IMR-90 (cell line): ENCODE results near the gene PRDM5. TPM values are rescaled to one million over a fixed set of nuclear protein-coding genes. Genes with fewer than 3 reads are reported as not detected.

ENCODE experiments used
- ATAC-seq: fragments of 200-7000 bp; cut with Tn5 transposase; 2 replicates; pipeline ENCODE4 v1.9.1; 2020; ENCODE audit warnings: low read depth, mild to moderate bottlenecking, moderate library complexity
- BruUV-seq: library from RNA; stranded (reverse); fragments of 400-500 nt; replicated peaks from 2 replicates; lab custom pipeline; 2021; lab: Mats Ljungman, UMichigan
- CTCF ChIA-PET: fragments of 300-600 bp; formaldehyde crosslinking; extraction: SDS; loops from one replicate; lab custom pipeline; 2021; ENCODE audit warnings: antibody characterized with exemption; lab: Yijun Ruan, JAX
- POLR2A ChIA-PET: fragments of 300-600 bp; sonication (Branson Sonifier 250); formaldehyde crosslinking; loops from one replicate; lab custom pipeline; 2022; ENCODE audit warnings: antibody characterized with exemption; ENCODE audit not compliant: unreplicated experiment; lab: Charles Lee
- DNase-seq: peaks from one replicate; pipeline ENCODE4 v3.0.0; 2013
- H2AFZ ChIP-seq: replicated peaks from 2 replicates; pipeline ENCODE3; 2013; ENCODE audit warnings: low read length, mild to moderate bottlenecking; ENCODE audit not compliant: poor library complexity
- H2AK5ac ChIP-seq: 2 replicates; pipeline ENCODE4 v1.6.1; 2013; ENCODE audit warnings: low read depth, low read length, inconsistent platforms
- H2AK9ac ChIP-seq: replicated peaks from 2 replicates; pipeline ENCODE3; 2013; ENCODE audit warnings: mild to moderate bottlenecking, low read depth, low read length, moderate library complexity; ENCODE audit not compliant: poor library complexity
- H2BK120ac ChIP-seq: 2 replicates; pipeline ENCODE4 v1.6.1; 2013; ENCODE audit warnings: low read depth, low read length, inconsistent platforms
- H2BK15ac ChIP-seq: 3 replicates; pipeline ENCODE4 v1.6.1; 2013; ENCODE audit warnings: low read depth, low read length, inconsistent platforms
- H2BK20ac ChIP-seq: 2 replicates; pipeline ENCODE4 v1.6.1; 2013; ENCODE audit warnings: low read depth, mild to moderate bottlenecking, inconsistent platforms, low read length, moderate library complexity
- H2BK5ac ChIP-seq: 2 replicates; pipeline ENCODE4 v1.6.1; 2013; ENCODE audit warnings: mild to moderate bottlenecking, low read depth, low read length, inconsistent platforms; ENCODE audit not compliant: poor library complexity, severe bottlenecking
- H3K14ac ChIP-seq: replicated peaks from 2 replicates; pipeline ENCODE4 v1.6.1; 2013; ENCODE audit warnings: low read depth, low read length, inconsistent platforms
- H3K18ac ChIP-seq: 2 replicates; pipeline ENCODE4 v1.6.1; 2013; ENCODE audit warnings: low read depth, low read length, control low read depth
- H3K23ac ChIP-seq: 2 replicates; pipeline ENCODE4 v1.6.1; 2013; ENCODE audit warnings: low read depth, low read length, inconsistent platforms
- H3K27ac ChIP-seq: 2 replicates; pipeline ENCODE4 v1.5.1; 2013; ENCODE audit warnings: mild to moderate bottlenecking, control low read depth, low read length; ENCODE audit not compliant: insufficient read depth
- H3K27me3 ChIP-seq: 2 replicates; pipeline ENCODE4 v1.6.1; 2013; ENCODE audit warnings: low read length; ENCODE audit not compliant: control insufficient read depth, insufficient read depth
- H3K36me3 ChIP-seq: 2 replicates; pipeline ENCODE4 v1.6.1; 2013; ENCODE audit warnings: low read length, mixed read lengths; ENCODE audit not compliant: control insufficient read depth, insufficient read depth
- H3K4ac ChIP-seq: 2 replicates; pipeline ENCODE4 v1.6.1; 2013; ENCODE audit warnings: low read depth, low read length, inconsistent platforms
- H3K4me1 ChIP-seq: 2 replicates; pipeline ENCODE4 v1.6.1; 2013; ENCODE audit warnings: low read length, mixed read lengths; ENCODE audit not compliant: control insufficient read depth, insufficient read depth
- H3K4me2 ChIP-seq: 2 replicates; pipeline ENCODE4 v1.6.1; 2013; ENCODE audit warnings: low read depth, mild to moderate bottlenecking, control low read depth, low read length, moderate library complexity
- H3K4me3 ChIP-seq: 2 replicates; pipeline ENCODE4 v1.5.1; 2013; ENCODE audit warnings: low read depth, mild to moderate bottlenecking, control low read depth, low read length, moderate library complexity; ENCODE audit not compliant: insufficient read depth
- H3K56ac ChIP-seq: 2 replicates; pipeline ENCODE4 v1.6.1; 2013; ENCODE audit warnings: low read length, inconsistent platforms; ENCODE audit not compliant: insufficient read depth; ENCODE audit errors: extremely low read depth
- H3K79me1 ChIP-seq, 2 experiments: 2 replicates each; pipeline ENCODE4 v1.6.1; 2013; ENCODE audit warnings: low read length in 2 of 2, inconsistent platforms in 1 of 2, low read depth in 1 of 2
- H3K9ac ChIP-seq: 2 replicates; pipeline ENCODE4 v1.6.1; 2013; ENCODE audit warnings: low read depth, low read length, control low read depth
- H3K9me1 ChIP-seq: 2 replicates; pipeline ENCODE4 v1.6.1; 2013; ENCODE audit warnings: low read length, inconsistent platforms; ENCODE audit not compliant: insufficient read depth
- H3K9me3 ChIP-seq: 2 replicates; pipeline ENCODE4 v1.6.1; 2013; ENCODE audit warnings: low read length; ENCODE audit not compliant: control insufficient read depth, insufficient read depth
- H4K20me1 ChIP-seq: 2 replicates; pipeline ENCODE4 v1.6.1; 2013; ENCODE audit warnings: low read length, inconsistent platforms; ENCODE audit not compliant: insufficient read depth
- H4K5ac ChIP-seq: 2 replicates; pipeline ENCODE4 v1.6.1; 2013; ENCODE audit warnings: mild to moderate bottlenecking, low read depth, low read length, control low read depth
- H4K8ac ChIP-seq, 2 experiments: 2 replicates each; pipeline ENCODE4 v1.6.1; 2013; ENCODE audit warnings: low read depth in 2 of 2, low read length in 2 of 2, control low read depth in 1 of 2, inconsistent platforms in 1 of 2
- H4K91ac ChIP-seq: 2 replicates; pipeline ENCODE4 v1.6.1; 2013; ENCODE audit warnings: low read depth, low read length, inconsistent platforms; ENCODE audit not compliant: insufficient read depth
- CEBPB ChIP-seq: IDR thresholded peaks from 2 replicates; pipeline ENCODE4 v1.6.1; 2012; ENCODE audit warnings: low read depth, low read length, improper control_type of control experiment
- CHD1 ChIP-seq: IDR thresholded peaks from 2 replicates; pipeline ENCODE4 v1.6.1; 2012; ENCODE audit warnings: low read depth, low read length, improper control_type of control experiment
- FOS ChIP-seq: fragments of 150-350 bp; IDR thresholded peaks from 2 replicates; pipeline ENCODE4 v1.6.1; 2016; ENCODE audit warnings: low read depth, low read length
- NFE2L2 ChIP-seq: fragments of 150-350 bp; IDR thresholded peaks from 2 replicates; pipeline ENCODE4 v1.6.1; 2016; ENCODE audit warnings: low read depth, mild to moderate bottlenecking, low read length
- POLR2A ChIP-seq: IDR thresholded peaks from 2 replicates; pipeline ENCODE4 v1.6.1; 2012; ENCODE audit warnings: mild to moderate bottlenecking, low read depth, low read length
- RAD21 ChIP-seq: IDR thresholded peaks from 2 replicates; pipeline ENCODE4 v1.6.1; 2012; ENCODE audit warnings: low read length, improper control_type of control experiment
- RCOR1 ChIP-seq: IDR thresholded peaks from 2 replicates; pipeline ENCODE4 v1.6.1; 2012; ENCODE audit warnings: mild to moderate bottlenecking, low read length, improper control_type of control experiment; ENCODE audit not compliant: insufficient replicate concordance
- SMC3 ChIP-seq: fragments of 150-350 bp; IDR thresholded peaks from 2 replicates; pipeline ENCODE4 v1.6.1; 2016; ENCODE audit warnings: low read depth, mild to moderate bottlenecking, antibody characterized with exemption, low read length, moderate library complexity
- WGBS, 2 experiments: methylation state at CpG; one replicate each; pipeline versions ENCODE4 v1.1.5 to v1.1.7; 2013; ENCODE audit warnings: missing lambda C conversion rate in 2 of 2; ENCODE audit not compliant: insufficient read length in 1 of 2; ENCODE audit errors: extremely low coverage in 2 of 2; 5-methylcytosine and 5-hydroxymethylcytosine counted together
- dilution Hi-C: fragments of 300-500 bp; cut with HindIII; formaldehyde crosslinking; loops from one replicate; pipeline ENCODE4 v1.14.3; 2018; ENCODE audit warnings: low sequenced_read_pairs; ENCODE audit not compliant: unreplicated experiment
- in situ Hi-C: fragments of 300-500 bp; cut with MboI; formaldehyde crosslinking; loops from 3 replicates; pipeline ENCODE4 v1.14.3; 2019; ENCODE audit warnings: low sequenced_read_pairs, inconsistent platforms, mixed read lengths
- intact Hi-C: fragments of 100-400 bp; cut with micrococcal nuclease; formaldehyde crosslinking; loops from 2 replicates; pipeline ENCODE4 v1.10.0; 2022
- polyA plus RNA-seq, 3 experiments: library from polyadenylated mRNA; depleted of rRNA; stranded (reverse); fragments of >200 nt; gene quantifications; 2 replicates each; pipeline ENCODE4 v1.2.3, GENCODE V29; 2012; ENCODE audit warnings: low replicate concordance in 1 of 3
- total RNA-seq: library from RNA; depleted of rRNA; stranded (reverse); fragments of >200 nt; gene quantifications from 2 replicates; pipeline ENCODE4 v1.2.3, GENCODE V29; 2012
- TF ChIP-seq, protein P1 (sequence below): fragments of 150-350 bp; IDR thresholded peaks from 2 replicates; pipeline ENCODE4 v1.6.1; 2017; ENCODE audit warnings: mild to moderate bottlenecking, antibody characterized with exemption, low read length, low read depth
- TF ChIP-seq, protein P2 (sequence below): conservative IDR thresholded peaks from 2 replicates; pipeline ENCODE4 v1.5.1; 2012; ENCODE audit warnings: mild to moderate bottlenecking, low read depth, low read length, improper control_type of control experiment

Gene PRDM5
- total and polyA plus RNA-seq, 2 of the 4 experiments (the other 2 are of a cell fraction): 4.1 to 10.8 TPM

DNA sequence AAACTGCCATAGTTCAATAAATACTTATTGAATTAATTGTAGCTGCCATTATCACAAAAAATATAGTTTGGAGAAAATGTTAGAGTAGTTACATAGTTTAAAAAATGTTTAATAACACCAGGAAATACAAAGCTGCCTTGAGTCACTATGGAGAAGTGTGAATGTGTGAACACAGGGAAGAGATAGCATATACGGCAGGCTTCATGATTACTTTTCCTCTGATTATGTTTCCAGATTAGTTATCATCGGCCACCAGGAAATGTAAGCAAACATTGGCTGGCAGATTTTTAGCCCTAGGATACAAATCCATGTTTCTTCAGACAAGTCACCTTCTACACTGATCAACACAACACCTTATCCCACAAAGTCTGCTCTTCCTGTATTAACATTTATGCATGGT is 4.4 kb downstream of the PRDM5 start:
- no peak overlapping the region for H2AFZ ChIP-seq
- POLR2A ChIA-PET: no interaction called here
- no peak overlapping the region for H3K56ac ChIP-seq
- H3K4me2 ChIP-seq: no peak overlapping the region
- no peak overlapping the region for H3K4ac ChIP-seq
- no peak overlapping the region for H2AK9ac ChIP-seq
- H3K23ac ChIP-seq: 0 out of 2 replicates have a peak overlapping the region, but pooled peaks have one; percentile 46
- ATAC-seq: no peak
- H3K27me3 ChIP-seq: no peaks in the 10 kb centered on the region
- TF ChIP-seq POLR2A (no peak), CHD1 (no peak), CEBPB (no peak), FOS (no peak), NFE2L2 (no peak), SMC3 (no peak), RAD21 (no peak), RCOR1 (no peak)
- TF ChIP-seq, protein P1, sequence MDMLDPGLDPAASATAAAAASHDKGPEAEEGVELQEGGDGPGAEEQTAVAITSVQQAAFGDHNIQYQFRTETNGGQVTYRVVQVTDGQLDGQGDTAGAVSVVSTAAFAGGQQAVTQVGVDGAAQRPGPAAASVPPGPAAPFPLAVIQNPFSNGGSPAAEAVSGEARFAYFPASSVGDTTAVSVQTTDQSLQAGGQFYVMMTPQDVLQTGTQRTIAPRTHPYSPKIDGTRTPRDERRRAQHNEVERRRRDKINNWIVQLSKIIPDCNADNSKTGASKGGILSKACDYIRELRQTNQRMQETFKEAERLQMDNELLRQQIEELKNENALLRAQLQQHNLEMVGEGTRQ: no peak
- TF ChIP-seq, protein P2, sequence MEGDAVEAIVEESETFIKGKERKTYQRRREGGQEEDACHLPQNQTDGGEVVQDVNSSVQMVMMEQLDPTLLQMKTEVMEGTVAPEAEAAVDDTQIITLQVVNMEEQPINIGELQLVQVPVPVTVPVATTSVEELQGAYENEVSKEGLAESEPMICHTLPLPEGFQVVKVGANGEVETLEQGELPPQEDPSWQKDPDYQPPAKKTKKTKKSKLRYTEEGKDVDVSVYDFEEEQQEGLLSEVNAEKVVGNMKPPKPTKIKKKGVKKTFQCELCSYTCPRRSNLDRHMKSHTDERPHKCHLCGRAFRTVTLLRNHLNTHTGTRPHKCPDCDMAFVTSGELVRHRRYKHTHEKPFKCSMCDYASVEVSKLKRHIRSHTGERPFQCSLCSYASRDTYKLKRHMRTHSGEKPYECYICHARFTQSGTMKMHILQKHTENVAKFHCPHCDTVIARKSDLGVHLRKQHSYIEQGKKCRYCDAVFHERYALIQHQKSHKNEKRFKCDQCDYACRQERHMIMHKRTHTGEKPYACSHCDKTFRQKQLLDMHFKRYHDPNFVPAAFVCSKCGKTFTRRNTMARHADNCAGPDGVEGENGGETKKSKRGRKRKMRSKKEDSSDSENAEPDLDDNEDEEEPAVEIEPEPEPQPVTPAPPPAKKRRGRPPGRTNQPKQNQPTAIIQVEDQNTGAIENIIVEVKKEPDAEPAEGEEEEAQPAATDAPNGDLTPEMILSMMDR: no peak
- CTCF ChIA-PET: interaction anchor here (0.7 to 0.8 kb wide), 2 partner anchors 44 to 341 kb away, joined by 3 to 4 read pairs; no protein-coding TSS in a partner anchor
- H4K8ac ChIP-seq: no peak overlapping the region
- H2BK5ac ChIP-seq: no peak overlapping the region
- no peak overlapping the region for H3K4me3 ChIP-seq
- H2BK20ac ChIP-seq: no peak overlapping the region
- no peak overlapping the region for H3K14ac ChIP-seq
- BruUV-seq: no TSS peak
- intact Hi-C loops (loop anchor here (2.0 kb wide), 1 partner anchor 75 kb away; no protein-coding TSS in a partner anchor), dilution Hi-C loops (no loop called here), in situ Hi-C loops (loop anchor here (5.0 kb wide), 1 partner anchor 56 kb away; no protein-coding TSS in a partner anchor)
- no peaks in the 10 kb centered on the region for H4K20me1 ChIP-seq
- H2BK15ac ChIP-seq: no peak overlapping the region
- H2BK120ac ChIP-seq: no peak overlapping the region
- no peak overlapping the region for H3K9ac ChIP-seq
- no CpG with 5 or more reads among the region's 2 CpGs for WGBS, 2 experiments
- H3K27ac ChIP-seq: no peak overlapping the region
- H3K9me1 ChIP-seq: peaks cover 10% of the 10 kb centered on the region
- H3K36me3 ChIP-seq: no peaks in the 10 kb centered on the region
- H4K91ac ChIP-seq: no peak overlapping the region
- H4K5ac ChIP-seq: no peak overlapping the region
- H3K4me1 ChIP-seq: peaks cover 2% of the 10 kb centered on the region; the same call in 1 of the 2 replicates
- no peak overlapping the region for H2AK5ac ChIP-seq
- no peaks in the 10 kb centered on the region for H3K9me3 ChIP-seq
- H3K79me1 ChIP-seq: peaks cover 17 to 32% of the 10 kb centered on the region in 2 experiments
- no peak overlapping the region for H3K18ac ChIP-seq
- DNase-seq: no peak
